A549 (cell line): ENCODE data around the gene TTC19.

Experiments used
- CEBPB ChIP-seq, 2 experiments: fragments of >200 bp in 1 of 2; sonication (Bioruptor Twin) in 1 of 2; formaldehyde crosslinking in 1 of 2; IDR thresholded peaks; 2 replicates each; pipeline ENCODE4 v1.6.1; 2012 to 2016
- CHD2 ChIP-seq: fragments of 150-350 bp; IDR thresholded peaks from 2 replicates; pipeline ENCODE4 v1.6.1; 2014; ENCODE audit warnings: low read length; ENCODE audit not compliant: partially characterized antibody
- JUNB ChIP-seq: fragments of >200 bp; sonication (Bioruptor Twin); formaldehyde crosslinking; IDR thresholded peaks from 2 replicates; pipeline ENCODE4 v1.6.1; 2016
- POLR2A ChIP-seq: IDR thresholded peaks from 2 replicates; pipeline ENCODE4 v1.6.1; 2012; ENCODE audit warnings: mild to moderate bottlenecking, low read length
- TF ChIP-seq, protein P1 (sequence below): IDR thresholded peaks from 2 replicates; pipeline ENCODE4 v1.6.1; 2012; ENCODE audit warnings: low read depth, borderline replicate concordance
- TF ChIP-seq, protein P2 (sequence below): fragments of >200 bp; sonication (Bioruptor Twin); formaldehyde crosslinking; IDR thresholded peaks from 3 replicates; pipeline ENCODE4 v1.5.1; 2016

DNA sequence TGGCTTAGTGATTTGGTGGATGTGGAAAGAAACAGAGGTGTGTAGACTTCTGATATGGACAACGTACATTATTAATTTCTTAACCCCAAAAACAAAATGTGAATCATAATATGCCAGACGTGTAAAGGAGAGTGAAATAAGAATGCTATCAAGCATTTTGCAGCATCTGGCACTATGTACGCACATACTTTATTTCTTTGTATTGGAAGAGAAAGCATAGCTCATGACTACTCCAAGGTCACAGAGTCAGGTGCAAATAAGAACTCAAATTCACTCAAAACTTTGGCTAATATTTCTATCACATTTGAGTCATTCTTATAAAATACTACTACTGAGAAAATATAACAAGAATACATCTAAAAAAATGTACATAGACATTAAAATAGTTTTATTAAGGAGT, 74.8 kb downstream of the TTC19 start:
- TF ChIP-seq, protein P1, sequence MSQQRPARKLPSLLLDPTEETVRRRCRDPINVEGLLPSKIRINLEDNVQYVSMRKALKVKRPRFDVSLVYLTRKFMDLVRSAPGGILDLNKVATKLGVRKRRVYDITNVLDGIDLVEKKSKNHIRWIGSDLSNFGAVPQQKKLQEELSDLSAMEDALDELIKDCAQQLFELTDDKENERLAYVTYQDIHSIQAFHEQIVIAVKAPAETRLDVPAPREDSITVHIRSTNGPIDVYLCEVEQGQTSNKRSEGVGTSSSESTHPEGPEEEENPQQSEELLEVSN: no peak
- TF ChIP-seq CEBPB (IDR thresholded peaks at IDR 0.05): no peak
- TF ChIP-seq, protein P2, sequence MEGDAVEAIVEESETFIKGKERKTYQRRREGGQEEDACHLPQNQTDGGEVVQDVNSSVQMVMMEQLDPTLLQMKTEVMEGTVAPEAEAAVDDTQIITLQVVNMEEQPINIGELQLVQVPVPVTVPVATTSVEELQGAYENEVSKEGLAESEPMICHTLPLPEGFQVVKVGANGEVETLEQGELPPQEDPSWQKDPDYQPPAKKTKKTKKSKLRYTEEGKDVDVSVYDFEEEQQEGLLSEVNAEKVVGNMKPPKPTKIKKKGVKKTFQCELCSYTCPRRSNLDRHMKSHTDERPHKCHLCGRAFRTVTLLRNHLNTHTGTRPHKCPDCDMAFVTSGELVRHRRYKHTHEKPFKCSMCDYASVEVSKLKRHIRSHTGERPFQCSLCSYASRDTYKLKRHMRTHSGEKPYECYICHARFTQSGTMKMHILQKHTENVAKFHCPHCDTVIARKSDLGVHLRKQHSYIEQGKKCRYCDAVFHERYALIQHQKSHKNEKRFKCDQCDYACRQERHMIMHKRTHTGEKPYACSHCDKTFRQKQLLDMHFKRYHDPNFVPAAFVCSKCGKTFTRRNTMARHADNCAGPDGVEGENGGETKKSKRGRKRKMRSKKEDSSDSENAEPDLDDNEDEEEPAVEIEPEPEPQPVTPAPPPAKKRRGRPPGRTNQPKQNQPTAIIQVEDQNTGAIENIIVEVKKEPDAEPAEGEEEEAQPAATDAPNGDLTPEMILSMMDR: no peak
- TF ChIP-seq POLR2A: no peak
- no peak for TF ChIP-seq JUNB
- TF ChIP-seq CHD2: no peak
